GM12878 (cell line): Measurements from ENCODE around the gene MYT1. TPM values are rescaled to one million over a fixed set of nuclear protein-coding genes. Genes with fewer than 3 reads are reported as not detected.

ENCODE experiments used
- ATAC-seq: fragments of 200-7000 bp; cut with Tn5 transposase; 3 replicates; pipeline ENCODE4 v1.9.1; 2020; ENCODE audit warnings: mild to moderate bottlenecking, moderate library complexity
- BruUV-seq: library from RNA; stranded (reverse); fragments of 400-500 nt; replicated peaks from 2 replicates; lab custom pipeline; 2021; lab: Mats Ljungman, UMichigan
- CTCF ChIA-PET: fragments of 300-600 bp; sonication (Branson Sonifier 250); formaldehyde crosslinking; extraction: SDS; loops from one replicate; lab custom pipeline; 2021; ENCODE audit warnings: inconsistent platforms; lab: Yijun Ruan, JAX
- POLR2A ChIA-PET: fragments of 350-600 bp; formaldehyde crosslinking; extraction: SDS; loops from one replicate; lab custom pipeline; 2021; ENCODE audit warnings: inconsistent platforms; lab: Charles Lee
- RAD21 ChIA-PET: fragments of 300-600 bp; sonication (Branson Sonifier 250); formaldehyde crosslinking; loops from one replicate; lab custom pipeline; 2023; ENCODE audit warnings: antibody characterized with exemption; ENCODE audit not compliant: unreplicated experiment; lab: Charles Lee
- SMC1A ChIA-PET: fragments of 300-600 bp; sonication (Branson Sonifier 250); formaldehyde crosslinking; loops from one replicate; lab custom pipeline; 2023; ENCODE audit not compliant: unreplicated experiment, uncharacterized antibody; lab: Charles Lee
- DNase-seq: peaks from one replicate; pipeline ENCODE4 v3.0.0-alpha.2; 2011; ENCODE audit warnings: low read depth, low spot score
- FAIRE-seq: peaks from 3 replicates; lab custom pipeline; 2011; peaks lifted over from hg19 to GRCh38; lab: Jason Lieb, UNC
- H2AFZ ChIP-seq: 2 replicates; pipeline ENCODE4 v1.6.0; 2011; ENCODE audit warnings: low read depth, low read length, control low read depth; ENCODE audit not compliant: control insufficient read depth
- H3K27ac ChIP-seq: 2 replicates; pipeline ENCODE4 v1.5.1; 2011; ENCODE audit warnings: control low read depth; ENCODE audit not compliant: control insufficient read depth, insufficient read depth
- H3K27me3 ChIP-seq, 2 experiments: replicated peaks in 1 of 2; 2 replicates each; pipeline versions ENCODE4 v1.6.0 to v1.6.1; 2011; ENCODE audit warnings: low read length in 1 of 2; ENCODE audit not compliant: control insufficient read depth in 2 of 2, insufficient read depth in 2 of 2
- H3K36me3 ChIP-seq, 2 experiments: 2 replicates each; pipeline ENCODE4 v1.5.1; 2011; ENCODE audit warnings: low read length in 1 of 2; ENCODE audit not compliant: control insufficient read depth in 2 of 2, insufficient read depth in 2 of 2
- H3K4me1 ChIP-seq: 2 replicates; pipeline ENCODE4 v1.6.1; 2011; ENCODE audit warnings: mild to moderate bottlenecking, low read length, moderate library complexity, mixed read lengths; ENCODE audit not compliant: control insufficient read depth, insufficient read depth
- H3K4me2 ChIP-seq: 2 replicates; pipeline ENCODE4 v1.6.0; 2011; ENCODE audit warnings: control low read depth; ENCODE audit not compliant: control insufficient read depth, insufficient read depth
- H3K4me3 ChIP-seq: fragments of 200-600 bp; sonication (generic); 2 replicates; pipeline ENCODE4 v1.5.1; 2016
- H3K79me2 ChIP-seq: 2 replicates; pipeline ENCODE4 v1.6.0; 2011; ENCODE audit warnings: low read length; ENCODE audit not compliant: control insufficient read depth, insufficient read depth
- H3K9ac ChIP-seq: 2 replicates; pipeline ENCODE4 v1.8.0; 2011; ENCODE audit warnings: low read length, control low read depth, mixed read lengths; ENCODE audit not compliant: control insufficient read depth, insufficient read depth
- H3K9me3 ChIP-seq: replicated peaks from 3 replicates; pipeline ENCODE4 v1.5.1; 2011; ENCODE audit warnings: mild to moderate bottlenecking, low read length; ENCODE audit not compliant: control insufficient read depth, insufficient read depth
- H4K20me1 ChIP-seq: 2 replicates; pipeline ENCODE4 v1.6.0; 2011; ENCODE audit not compliant: control insufficient read depth, insufficient read depth
- ATF7 ChIP-seq: fragments of 450-650 bp; IDR thresholded peaks from 2 replicates; pipeline ENCODE4 v1.6.1; 2016; ENCODE audit warnings: low read depth, mild to moderate bottlenecking
- CHD4 ChIP-seq: fragments of 200-600 bp; sonication (generic); IDR thresholded peaks from 2 replicates; pipeline ENCODE4 v1.6.1; 2016; ENCODE audit warnings: mild to moderate bottlenecking
- EGR1 ChIP-seq, 2 experiments: IDR thresholded peaks; 1 replicate in 1 of 2; 2 replicates in 1 of 2; pipeline ENCODE4 v1.6.1; 2011 to 2012; ENCODE audit warnings: low read depth in 2 of 2, low read length in 2 of 2, borderline replicate concordance in 1 of 2, mild to moderate bottlenecking in 1 of 2, moderate library complexity in 1 of 2
- GATAD2B ChIP-seq: fragments of 450-650 bp; conservative IDR thresholded peaks from 2 replicates; pipeline ENCODE4 v1.6.1; 2017; ENCODE audit warnings: low read depth, mild to moderate bottlenecking, moderate library complexity
- RBBP5 ChIP-seq: fragments of 200-600 bp; sonication (generic); conservative IDR thresholded peaks from 2 replicates; pipeline ENCODE4 v1.6.1; 2016
- RUNX3 ChIP-seq: IDR thresholded peaks from 2 replicates; pipeline ENCODE4 v1.6.1; 2012; ENCODE audit warnings: low read length, inconsistent platforms
- SIN3A ChIP-seq: IDR thresholded peaks from 2 replicates; pipeline ENCODE4 v1.6.1; 2012; ENCODE audit warnings: low read depth, low read length, improper control_type of control experiment
- SMARCA5 ChIP-seq: fragments of 450-650 bp; IDR thresholded peaks from 2 replicates; pipeline ENCODE4 v1.6.1; 2017; ENCODE audit warnings: mild to moderate bottlenecking
- ZBTB33 ChIP-seq: fragments of 450-650 bp; IDR thresholded peaks from 2 replicates; pipeline ENCODE4 v1.6.1; 2017; ENCODE audit warnings: mild to moderate bottlenecking
- WGBS: methylation state at CpG from one replicate; pipeline ENCODE4 v1.1.6; 2016; ENCODE audit warnings: low lambda C conversion rate; ENCODE audit not compliant: insufficient replicate concordance, insufficient coverage; ENCODE audit errors: missing lambda C conversion rate; 5-methylcytosine and 5-hydroxymethylcytosine counted together
- in situ Hi-C: fragments of 300-500 bp; cut with MboI; formaldehyde crosslinking; loops from 9 replicates; pipeline ENCODE4 v1.14.3; 2018; ENCODE audit warnings: mixed read lengths
- intact Hi-C: fragments of 100-400 bp; cut with micrococcal nuclease; formaldehyde crosslinking; loops from one replicate; pipeline ENCODE4 v1.14.2; 2022; ENCODE audit not compliant: unreplicated experiment
- polyA plus RNA-seq, 11 experiments: library from polyadenylated mRNA; depleted of rRNA in 4 of 11; unstranded in 6 of 11; stranded (reverse) in 5 of 11; fragments of >200 nt; fragmentation: Nextera tagmentation in 4 of 11; fragmentation: Illumina TruSeq in 1 of 11; extraction: Ambion mirVana in 4 of 11; extraction: Trizol in 1 of 11; gene quantifications; 1 replicate in 1 of 11; 2 replicates in 10 of 11; pipeline versions ENCODE4 v1.2.1 to v1.2.3, GENCODE V29; 2011 to 2016; ENCODE audit warnings: inconsistent platforms in 2 of 11, missing spikeins in 2 of 11, low read depth in 1 of 11
- total RNA-seq, 4 experiments: library from RNA; depleted of rRNA in 3 of 4; stranded (reverse); fragments of >200 nt in 3 of 4; fragmentation: Illumina TruSeq in 1 of 4; extraction: Trizol in 1 of 4; gene quantifications; 2 replicates each; pipeline versions ENCODE4 v1.2.1 to v1.2.3, GENCODE V29; 2013 to 2021
- TF ChIP-seq, protein P1 (sequence below): IDR thresholded peaks from 2 replicates; pipeline ENCODE4 v1.6.1; 2011; ENCODE audit warnings: low read depth, mild to moderate bottlenecking, low read length, moderate library complexity, borderline replicate concordance; ENCODE audit errors: extremely low read depth
- TF ChIP-seq, protein P2 (sequence below): IDR thresholded peaks from 2 replicates; pipeline ENCODE4 v1.6.1; 2011; ENCODE audit warnings: borderline replicate concordance, low read depth, mild to moderate bottlenecking, moderate library complexity, low read length; ENCODE audit not compliant: insufficient read depth, poor library complexity, severe bottlenecking
- TF ChIP-seq, protein P3 (sequence below): fragments of 450-650 bp; IDR thresholded peaks from 2 replicates; pipeline ENCODE4 v1.6.1; 2017; ENCODE audit warnings: mild to moderate bottlenecking, moderate library complexity
- TF ChIP-seq, protein P4 (sequence below): IDR thresholded peaks from 2 replicates; pipeline ENCODE4 v1.6.1; 2011; ENCODE audit warnings: mild to moderate bottlenecking, low read depth, low read length, moderate library complexity; ENCODE audit not compliant: insufficient replicate concordance
- TF ChIP-seq, protein P5 (sequence below): IDR thresholded peaks from 2 replicates; pipeline ENCODE4 v1.6.1; 2012; ENCODE audit warnings: low read depth, low read length, improper control_type of control experiment

MYT1 gene
- total and polyA plus RNA-seq, 10 of the 15 experiments (the other 5 are each of a cell fraction or from before 2014, with no cell fraction given): 0.01 to 0.10 TPM; not detected in 8

DNA sequence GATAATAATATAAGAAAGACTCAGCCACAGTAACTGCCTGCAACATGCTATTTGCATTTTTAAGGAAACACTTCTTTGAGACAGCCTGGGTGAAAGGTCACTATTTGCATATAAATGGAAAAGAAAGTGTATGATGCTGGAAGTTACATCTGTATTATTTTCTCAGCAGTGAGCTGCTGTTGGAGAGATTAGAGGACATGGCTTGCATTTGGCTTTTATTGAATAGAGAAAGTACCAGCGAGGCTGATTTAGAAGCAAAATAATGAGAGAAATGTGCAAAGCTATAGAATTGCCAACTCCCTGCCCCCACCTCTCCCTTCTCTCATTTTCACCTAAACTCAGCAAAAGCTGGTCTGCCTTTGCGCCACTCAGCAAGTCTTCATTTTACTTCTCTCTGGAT, 12.7 kb downstream of the MYT1 start:
- H3K9me3 ChIP-seq: no peaks in the 10 kb centered on the region
- ATAC-seq (no peak), DNase-seq (no peak), FAIRE-seq (no peak)
- no TSS peak for BruUV-seq
- ChIA-PET CTCF (no interaction called here), RAD21 (no interaction called here), SMC1A (interaction anchor here (1.0 kb wide), 1 partner anchor 76 kb away, joined by 3 read pairs; no protein-coding TSS in a partner anchor), POLR2A (no interaction called here)
- H3K9ac ChIP-seq: no peak overlapping the region
- H3K36me3 ChIP-seq: no peaks in the 10 kb centered on the region
- H2AFZ ChIP-seq: no peak overlapping the region
- no peak overlapping the region for H3K4me3 ChIP-seq
- 17% methylated on average over 2 of the region's 2 CpGs for WGBS
- H3K27ac ChIP-seq: no peak overlapping the region
- no peaks in the 10 kb centered on the region for H3K79me2 ChIP-seq
- in situ Hi-C loops: no loop called here
- intact Hi-C loops: no loop called here
- TF ChIP-seq, protein P1, sequence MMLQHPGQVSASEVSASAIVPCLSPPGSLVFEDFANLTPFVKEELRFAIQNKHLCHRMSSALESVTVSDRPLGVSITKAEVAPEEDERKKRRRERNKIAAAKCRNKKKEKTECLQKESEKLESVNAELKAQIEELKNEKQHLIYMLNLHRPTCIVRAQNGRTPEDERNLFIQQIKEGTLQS: no peak
- TF ChIP-seq RBBP5 (no peak), CHD4 (no peak), RUNX3 (no peak), ATF7 (no peak), ZBTB33 (no peak), GATAD2B (no peak), EGR1 (IDR thresholded peaks at IDR 0.05; ENCODE audit: borderline replicate concordance in 1 of 2, low read depth in 2 of 2, low read length in 2 of 2) (no peak), SMARCA5 (no peak), SIN3A (no peak)
- TF ChIP-seq, protein P2, sequence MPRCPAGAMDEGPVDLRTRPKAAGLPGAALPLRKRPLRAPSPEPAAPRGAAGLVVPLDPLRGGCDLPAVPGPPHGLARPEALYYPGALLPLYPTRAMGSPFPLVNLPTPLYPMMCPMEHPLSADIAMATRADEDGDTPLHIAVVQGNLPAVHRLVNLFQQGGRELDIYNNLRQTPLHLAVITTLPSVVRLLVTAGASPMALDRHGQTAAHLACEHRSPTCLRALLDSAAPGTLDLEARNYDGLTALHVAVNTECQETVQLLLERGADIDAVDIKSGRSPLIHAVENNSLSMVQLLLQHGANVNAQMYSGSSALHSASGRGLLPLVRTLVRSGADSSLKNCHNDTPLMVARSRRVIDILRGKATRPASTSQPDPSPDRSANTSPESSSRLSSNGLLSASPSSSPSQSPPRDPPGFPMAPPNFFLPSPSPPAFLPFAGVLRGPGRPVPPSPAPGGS: no peak
- TF ChIP-seq, protein P3, sequence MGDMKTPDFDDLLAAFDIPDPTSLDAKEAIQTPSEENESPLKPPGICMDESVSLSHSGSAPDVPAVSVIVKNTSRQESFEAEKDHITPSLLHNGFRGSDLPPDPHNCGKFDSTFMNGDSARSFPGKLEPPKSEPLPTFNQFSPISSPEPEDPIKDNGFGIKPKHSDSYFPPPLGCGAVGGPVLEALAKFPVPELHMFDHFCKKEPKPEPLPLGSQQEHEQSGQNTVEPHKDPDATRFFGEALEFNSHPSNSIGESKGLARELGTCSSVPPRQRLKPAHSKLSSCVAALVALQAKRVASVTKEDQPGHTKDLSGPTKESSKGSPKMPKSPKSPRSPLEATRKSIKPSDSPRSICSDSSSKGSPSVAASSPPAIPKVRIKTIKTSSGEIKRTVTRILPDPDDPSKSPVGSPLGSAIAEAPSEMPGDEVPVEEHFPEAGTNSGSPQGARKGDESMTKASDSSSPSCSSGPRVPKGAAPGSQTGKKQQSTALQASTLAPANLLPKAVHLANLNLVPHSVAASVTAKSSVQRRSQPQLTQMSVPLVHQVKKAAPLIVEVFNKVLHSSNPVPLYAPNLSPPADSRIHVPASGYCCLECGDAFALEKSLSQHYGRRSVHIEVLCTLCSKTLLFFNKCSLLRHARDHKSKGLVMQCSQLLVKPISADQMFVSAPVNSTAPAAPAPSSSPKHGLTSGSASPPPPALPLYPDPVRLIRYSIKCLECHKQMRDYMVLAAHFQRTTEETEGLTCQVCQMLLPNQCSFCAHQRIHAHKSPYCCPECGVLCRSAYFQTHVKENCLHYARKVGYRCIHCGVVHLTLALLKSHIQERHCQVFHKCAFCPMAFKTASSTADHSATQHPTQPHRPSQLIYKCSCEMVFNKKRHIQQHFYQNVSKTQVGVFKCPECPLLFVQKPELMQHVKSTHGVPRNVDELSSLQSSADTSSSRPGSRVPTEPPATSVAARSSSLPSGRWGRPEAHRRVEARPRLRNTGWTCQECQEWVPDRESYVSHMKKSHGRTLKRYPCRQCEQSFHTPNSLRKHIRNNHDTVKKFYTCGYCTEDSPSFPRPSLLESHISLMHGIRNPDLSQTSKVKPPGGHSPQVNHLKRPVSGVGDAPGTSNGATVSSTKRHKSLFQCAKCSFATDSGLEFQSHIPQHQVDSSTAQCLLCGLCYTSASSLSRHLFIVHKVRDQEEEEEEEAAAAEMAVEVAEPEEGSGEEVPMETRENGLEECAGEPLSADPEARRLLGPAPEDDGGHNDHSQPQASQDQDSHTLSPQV: no peak
- TF ChIP-seq, protein P4, sequence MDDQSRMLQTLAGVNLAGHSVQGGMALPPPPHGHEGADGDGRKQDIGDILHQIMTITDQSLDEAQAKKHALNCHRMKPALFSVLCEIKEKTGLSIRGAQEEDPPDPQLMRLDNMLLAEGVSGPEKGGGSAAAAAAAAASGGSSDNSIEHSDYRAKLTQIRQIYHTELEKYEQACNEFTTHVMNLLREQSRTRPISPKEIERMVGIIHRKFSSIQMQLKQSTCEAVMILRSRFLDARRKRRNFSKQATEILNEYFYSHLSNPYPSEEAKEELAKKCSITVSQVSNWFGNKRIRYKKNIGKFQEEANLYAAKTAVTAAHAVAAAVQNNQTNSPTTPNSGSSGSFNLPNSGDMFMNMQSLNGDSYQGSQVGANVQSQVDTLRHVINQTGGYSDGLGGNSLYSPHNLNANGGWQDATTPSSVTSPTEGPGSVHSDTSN: no peak
- TF ChIP-seq, protein P5, sequence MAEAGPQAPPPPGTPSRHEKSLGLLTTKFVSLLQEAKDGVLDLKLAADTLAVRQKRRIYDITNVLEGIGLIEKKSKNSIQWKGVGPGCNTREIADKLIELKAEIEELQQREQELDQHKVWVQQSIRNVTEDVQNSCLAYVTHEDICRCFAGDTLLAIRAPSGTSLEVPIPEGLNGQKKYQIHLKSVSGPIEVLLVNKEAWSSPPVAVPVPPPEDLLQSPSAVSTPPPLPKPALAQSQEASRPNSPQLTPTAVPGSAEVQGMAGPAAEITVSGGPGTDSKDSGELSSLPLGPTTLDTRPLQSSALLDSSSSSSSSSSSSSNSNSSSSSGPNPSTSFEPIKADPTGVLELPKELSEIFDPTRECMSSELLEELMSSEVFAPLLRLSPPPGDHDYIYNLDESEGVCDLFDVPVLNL: no peak
- H3K4me1 ChIP-seq: no peaks in the 10 kb centered on the region
- no peaks in the 10 kb centered on the region for H4K20me1 ChIP-seq
- H3K27me3 ChIP-seq: peaks cover 0 to 2% of the 10 kb centered on the region in 2 experiments; a peak in 2 of 4 replicates
- H3K4me2 ChIP-seq: no peak overlapping the region
